ENCODE measurements around the gene SH2B3.
"Not testable (repeated sequence)": the region's sequence is repeated elsewhere in the genome, so short reads cannot be mapped to it uniquely, and the experiment has no call there.

Gene SH2B3

DNA sequence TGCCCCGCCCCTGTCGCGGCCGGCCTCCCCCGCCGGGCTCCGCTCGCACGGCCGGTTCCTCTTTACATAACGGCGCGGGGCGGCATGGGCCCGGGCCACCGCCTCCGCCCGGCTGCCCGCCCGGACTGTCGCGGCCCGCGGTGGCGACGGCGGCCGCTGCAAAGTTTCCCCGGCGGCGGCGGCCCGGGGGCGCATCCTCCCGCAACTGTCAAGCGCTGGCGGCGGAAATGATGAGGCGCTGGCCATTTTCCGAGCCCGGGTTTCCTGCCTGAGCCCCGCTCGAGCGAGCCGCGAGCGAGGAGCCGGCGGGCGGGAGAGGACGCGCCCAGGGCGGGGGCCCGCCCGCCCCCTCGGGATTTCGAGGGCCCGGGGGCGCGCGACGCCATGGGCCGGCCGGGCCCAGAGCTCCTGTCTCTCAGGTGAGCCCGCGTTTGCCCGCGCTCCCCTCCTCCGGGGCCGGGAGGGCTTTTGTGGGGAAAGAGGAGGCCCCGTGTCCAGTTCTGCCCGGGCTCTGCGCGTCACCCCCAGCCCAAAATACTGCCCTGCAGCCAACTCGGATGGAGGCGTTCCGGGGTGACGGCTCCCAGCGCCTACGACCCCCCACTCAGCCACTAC lies at the start of gene SH2B3:
Gene SH2B3, plus strand, starts transcription at position 65 of the 615 bp plus-strand sequence. CDS start 12,223 bp downstream, outside the sequence.
- DNase-seq = peak; percentile 83

DNA sequence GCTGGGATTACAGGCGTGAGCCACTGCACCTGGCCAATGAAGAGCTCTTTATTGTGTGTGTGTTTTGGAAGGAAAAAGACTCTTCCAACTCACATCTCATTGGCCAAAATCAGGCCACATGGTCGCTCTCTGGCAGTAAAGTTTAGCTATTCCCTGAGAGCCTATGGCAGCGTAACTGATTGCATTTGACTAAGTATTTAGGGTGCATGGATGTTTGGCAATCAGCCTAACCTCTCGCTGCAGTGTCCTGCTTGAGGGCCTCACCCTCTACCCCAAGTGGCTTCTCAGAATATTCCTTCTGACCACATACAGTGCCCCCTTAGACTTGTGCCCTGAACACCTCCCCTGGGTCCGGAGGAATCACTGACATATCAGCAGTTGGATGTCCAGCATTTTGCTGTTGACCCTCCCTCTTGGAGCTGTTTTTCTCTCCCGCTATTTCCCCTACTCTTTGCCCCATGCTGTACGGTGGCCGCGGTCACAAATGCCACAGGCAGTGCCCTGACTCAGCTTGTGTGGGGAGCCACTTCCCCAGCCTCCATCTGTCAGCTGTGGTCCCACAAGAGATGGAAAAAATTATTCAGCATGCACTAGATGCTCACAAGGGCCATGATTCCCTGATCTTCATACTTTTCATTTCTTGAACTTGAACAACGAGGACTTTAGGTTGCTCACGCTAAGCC lies 46.4 kb upstream of the SH2B3 start:
- DNase-seq = peak; percentile 73

DNA sequence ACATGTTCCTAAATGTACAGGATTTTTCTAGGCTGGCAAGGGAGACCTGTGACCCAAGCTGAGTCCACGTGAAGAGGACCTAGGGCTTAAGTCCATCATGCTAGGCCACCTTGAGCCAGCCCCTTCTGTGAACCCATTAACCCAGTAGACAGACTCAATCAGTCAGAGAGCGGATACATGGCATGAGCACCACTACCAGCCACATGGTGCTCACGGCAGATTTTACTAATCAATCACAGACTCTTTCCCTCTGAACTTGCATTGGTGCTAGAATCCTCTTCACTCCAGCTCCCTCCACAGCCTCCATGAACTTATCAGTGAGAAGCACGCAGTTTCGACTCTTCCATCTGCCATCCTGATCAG lies 45.8 kb upstream of the SH2B3 start:
- no peak for DNase-seq

DNA sequence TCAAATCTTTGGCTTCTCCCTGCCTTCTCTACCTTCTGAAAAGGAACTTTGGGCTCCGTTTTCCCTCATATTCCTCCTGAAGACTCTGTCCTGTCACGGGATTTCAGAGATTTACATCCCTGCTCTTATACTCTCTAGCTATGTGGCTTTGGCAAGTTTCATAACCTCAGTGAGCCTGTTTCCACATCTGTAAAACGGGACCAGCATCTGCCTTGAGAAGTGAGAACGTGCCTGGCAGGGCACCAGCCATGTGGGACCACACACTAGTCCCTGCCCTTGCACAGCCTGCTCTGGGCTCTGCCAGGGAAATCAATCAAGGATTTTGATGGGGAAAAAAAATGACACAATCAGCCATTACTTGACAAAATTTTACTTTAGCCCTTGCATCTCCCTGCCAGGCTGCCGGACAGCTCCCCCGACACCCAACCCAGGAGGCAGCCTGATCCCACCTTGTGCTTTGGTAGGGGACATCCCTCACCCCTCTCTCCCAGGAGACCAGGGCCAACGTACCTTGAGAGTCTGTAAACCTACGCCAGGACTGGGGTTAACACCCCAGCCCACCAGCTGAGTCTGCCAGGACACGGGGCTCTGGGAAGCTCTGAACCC lies 45.3 kb upstream of the SH2B3 start:
- no peak for DNase-seq

DNA sequence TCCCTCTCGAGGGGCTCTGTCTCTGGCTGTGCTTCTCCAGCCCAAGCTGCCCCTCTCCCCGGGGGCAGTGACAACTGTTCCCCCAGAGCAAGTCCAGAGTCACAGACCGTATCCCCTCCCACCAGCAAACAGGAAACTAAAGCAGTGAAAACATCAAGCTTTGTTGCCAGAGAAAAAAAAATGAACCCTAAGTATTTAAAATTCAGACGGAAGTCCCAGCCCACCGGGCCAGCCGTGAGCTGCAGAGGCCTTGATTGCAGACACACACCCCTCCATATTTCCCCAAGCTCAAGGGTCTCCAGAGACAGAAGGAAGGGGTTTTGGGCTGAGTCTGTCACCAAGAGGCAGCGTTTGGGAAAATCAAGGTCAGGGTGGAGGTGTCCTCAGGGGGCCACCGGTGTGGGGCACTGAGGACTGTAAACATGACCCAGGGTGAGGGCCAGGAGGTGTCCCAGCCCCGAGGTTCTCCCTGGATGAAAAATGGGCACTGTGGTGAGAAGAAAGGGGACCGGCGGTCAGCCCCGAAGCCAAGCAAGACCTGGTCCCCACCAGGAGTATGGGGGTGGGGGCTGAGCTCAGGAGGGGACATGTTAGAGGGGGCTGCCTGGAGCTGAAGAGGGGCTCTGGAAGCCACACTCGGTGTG lies 44.5 kb upstream of the SH2B3 start:
- DNase-seq = no peak

DNA sequence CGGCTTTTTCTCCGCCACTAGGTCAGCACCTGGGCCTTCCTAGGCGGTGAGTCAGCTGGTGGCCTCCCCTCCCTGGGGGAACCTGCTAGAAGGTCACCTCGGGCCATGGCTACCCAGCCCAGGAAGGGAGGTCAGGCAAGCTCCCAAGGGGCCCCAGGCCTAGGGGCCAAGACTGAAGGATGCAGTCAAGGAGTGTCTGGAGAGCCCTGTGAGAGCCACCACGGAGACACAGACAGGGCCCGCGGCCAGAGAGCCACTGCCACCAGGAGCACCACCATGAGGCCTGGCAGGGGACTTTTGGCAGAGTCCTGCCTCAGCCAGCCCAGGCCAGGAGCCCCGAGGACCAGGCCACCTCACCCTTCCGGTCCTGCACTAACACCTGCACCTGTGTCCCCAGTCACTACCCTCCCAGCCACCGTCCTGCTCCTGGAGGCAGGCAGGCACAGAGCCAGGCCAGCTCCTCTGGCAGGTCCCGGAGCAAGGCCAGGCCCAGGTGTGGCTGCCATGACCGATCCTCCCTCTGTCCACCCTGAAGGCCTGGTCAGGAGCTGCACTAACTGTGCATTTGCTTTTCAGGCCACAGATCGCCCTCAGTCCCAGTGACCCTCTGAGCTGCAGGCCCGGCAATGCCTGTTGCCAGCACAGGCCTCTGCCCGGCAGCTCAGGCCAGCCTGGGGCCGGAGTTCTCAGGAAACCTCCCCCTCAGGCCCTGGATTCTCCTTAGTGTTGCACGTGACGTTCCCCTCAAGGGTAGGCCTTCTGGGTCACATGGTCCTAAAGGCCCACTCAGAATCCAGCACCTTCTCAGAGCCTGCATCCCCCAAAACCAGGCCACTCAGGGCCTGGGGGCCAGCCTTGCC lies 43.8 kb upstream of the SH2B3 start:
- no peak for DNase-seq

DNA sequence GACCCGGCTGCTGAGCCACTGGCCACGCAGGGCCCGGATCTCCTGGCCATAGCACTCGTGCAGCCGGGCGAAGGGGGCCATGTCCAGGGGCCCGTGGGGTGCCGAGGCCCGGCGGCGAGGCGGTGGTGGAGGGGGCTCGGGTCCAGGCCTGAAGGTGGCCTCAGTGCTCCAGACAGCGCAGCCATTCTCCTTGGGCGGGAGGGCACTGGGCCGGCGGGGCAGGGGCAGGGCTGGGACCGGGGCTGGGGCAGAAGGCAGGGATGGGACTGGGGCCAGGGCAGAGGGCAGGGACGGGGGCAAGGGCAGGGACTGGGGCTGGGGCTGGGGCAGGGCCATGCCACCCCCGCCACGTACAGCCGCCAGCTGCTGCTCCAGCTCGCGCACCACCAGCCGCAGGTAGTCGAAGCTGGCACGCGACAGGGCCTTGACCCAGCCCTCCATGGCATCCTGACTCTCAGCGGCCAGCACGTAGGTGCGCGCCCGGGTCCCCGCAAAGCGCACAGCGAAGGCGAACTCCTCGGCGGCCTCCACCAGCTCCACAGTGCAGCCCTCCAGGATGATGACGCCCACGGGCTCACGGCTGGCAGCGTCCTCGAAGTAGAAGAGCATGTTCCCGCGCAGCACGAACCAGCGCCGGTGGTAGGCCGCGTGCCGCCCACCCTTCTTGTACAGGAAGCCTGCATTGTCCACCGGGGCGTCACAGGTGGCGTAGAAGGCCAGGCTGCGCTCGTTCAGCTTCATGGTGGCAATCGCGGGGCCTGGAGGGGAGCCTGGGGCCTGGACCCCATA lies 42.8 kb upstream of the SH2B3 start:
- no peak for DNase-seq

DNA sequence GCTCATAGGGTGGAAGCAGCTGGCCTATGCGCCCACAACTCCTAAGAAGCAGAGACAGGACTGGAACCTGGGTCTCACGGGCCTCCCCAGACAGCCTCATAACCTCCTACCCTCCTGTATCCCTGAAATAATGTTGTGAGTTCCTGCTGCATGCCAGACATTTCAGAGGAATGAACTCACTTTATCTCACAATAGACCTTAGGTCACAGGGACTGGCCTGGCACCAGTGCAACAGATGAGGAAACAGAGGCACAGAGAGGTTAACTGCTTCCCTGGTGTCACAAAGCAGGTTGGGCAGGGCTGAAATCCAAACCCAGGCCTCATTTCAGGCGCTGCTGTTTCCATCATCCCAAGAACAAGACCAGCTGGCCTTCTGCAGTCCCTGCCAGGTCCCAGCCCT lies 42.1 kb upstream of the SH2B3 start:
- DNase-seq = no peak

DNA sequence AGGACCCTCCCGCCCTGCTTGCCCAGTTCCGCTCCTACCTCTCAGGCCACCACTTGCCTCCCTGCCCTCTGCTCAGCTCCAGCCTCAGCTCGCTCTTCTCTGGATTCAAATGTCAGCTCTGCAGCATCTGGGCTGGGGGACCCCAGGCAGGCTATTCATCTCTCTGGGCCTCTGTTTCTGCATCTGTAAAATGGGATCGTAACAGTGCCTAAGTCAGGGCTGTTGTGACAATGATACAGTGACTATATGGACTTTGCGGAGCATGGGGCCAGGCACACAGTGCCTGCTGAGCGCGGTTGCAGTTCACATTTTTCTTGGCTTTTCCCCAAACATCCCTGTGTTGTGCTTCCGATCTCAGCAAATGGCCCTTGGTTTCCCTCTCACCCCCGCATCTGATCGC lies 39.6 kb upstream of the SH2B3 start:
- no peak for DNase-seq

DNA sequence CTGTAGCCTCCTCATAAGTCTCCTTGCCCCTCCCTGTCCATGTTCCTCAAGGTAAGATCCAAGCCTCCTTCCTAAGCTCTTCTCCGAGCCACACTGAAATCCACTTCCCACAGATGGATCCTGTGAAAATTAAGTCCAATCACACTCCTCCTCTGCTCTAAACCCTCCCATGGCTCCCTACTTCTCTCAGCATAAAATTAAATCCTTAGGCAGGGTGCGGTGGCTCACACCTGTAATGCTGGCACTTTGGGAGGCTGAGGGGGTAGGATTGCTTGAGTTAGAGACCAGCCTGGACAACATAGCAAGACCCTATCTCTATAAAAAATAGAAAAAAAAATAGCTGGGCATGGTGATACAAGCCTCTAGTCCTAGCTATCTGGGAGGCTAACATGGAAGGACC lies 39.1 kb upstream of the SH2B3 start:
- DNase-seq = no peak

DNA sequence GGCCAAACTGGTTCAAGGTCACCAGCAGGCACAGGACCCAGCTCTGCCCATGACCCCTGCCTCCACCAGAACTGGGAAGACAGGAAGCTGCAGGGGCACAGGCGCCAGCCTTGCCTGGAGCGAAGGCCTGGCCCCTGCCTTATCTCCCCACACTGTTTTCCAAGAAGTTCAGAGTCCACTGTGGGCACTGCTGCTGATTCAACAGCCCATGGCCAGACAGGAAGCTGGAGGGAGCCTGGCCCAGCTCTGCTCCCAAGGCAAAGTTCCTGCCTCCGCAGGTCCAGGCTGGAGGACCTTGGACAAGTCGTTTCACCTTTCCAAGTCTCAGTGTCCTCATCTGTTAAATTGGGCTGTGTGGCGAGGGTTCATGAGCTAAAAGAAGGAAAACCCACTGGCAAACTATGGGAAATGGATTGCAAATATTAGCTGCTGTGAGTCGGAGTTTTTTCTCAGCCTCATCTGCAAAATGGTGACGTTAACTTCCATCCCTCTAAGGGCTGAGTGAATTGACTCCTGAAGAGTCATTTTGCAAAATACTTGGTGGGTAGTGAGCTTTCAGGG lies 38.0 kb upstream of the SH2B3 start:
- no peak for DNase-seq

DNA sequence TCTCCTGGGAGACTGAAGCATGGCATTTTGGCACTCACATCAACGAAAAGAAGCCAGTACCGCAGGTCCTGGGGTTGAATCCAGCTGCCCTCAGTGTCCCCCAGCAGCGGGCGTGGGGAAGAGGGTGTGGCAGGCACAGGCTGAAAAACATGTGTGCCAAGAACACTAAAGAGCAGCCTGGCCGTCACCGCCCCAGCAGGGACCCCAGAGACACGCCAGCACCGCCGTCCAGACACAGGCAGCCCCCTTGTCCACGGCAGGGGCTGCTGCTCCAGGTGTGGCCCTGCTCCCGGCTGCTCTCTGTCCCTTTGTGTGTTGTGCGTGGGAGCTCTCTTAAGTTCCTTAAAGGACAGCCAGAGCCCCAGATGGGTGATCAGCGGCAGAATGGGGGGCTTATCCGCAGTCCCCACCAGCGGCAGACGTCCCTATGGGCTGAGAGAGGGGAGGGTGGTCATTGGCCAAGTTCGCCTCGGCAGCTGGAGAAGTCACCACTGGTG lies 37.4 kb upstream of the SH2B3 start:
- peak; percentile 20 for DNase-seq

DNA sequence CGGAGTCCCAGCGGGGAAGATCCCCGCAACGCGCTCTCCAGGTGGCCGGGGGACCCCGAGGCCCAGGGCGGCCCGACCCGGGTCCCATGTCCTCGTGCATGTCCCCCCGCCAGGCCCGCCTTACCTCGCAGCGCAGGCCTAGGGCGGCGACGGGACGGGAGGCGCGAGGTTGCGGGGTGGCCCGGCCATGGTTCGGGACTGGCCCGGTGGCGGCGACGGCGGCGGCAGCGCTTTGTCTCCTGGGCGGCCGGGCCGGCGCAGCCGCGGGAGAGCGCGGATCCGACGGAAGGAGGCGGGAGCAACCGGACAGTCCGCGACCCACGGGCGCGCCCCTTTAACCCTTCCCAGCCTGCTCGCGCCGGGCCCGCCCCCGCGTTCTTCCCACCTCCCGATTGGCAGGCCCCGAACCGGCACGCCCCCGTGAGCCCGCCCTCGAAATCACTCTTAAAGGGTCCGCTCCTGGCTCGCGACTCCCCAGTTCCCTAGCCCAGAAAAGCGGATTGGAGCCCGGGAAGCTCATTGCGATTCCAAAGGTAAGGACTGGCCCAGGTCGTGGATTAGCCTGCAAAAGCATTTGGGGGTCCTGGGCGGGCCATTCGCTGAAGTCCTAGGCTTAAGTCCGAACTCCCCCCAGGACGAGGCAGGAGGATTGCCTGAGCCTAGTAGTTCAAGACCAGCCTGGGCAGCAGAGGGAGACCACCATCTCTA lies 36.8 kb upstream of the SH2B3 start, which contains the start of gene PHETA1:
Gene PHETA1, minus strand, starts transcription at position 308 of the 708 bp plus-strand sequence. CDS start 5,668 bp downstream, outside the sequence.
- DNase-seq = peak; percentile 93

DNA sequence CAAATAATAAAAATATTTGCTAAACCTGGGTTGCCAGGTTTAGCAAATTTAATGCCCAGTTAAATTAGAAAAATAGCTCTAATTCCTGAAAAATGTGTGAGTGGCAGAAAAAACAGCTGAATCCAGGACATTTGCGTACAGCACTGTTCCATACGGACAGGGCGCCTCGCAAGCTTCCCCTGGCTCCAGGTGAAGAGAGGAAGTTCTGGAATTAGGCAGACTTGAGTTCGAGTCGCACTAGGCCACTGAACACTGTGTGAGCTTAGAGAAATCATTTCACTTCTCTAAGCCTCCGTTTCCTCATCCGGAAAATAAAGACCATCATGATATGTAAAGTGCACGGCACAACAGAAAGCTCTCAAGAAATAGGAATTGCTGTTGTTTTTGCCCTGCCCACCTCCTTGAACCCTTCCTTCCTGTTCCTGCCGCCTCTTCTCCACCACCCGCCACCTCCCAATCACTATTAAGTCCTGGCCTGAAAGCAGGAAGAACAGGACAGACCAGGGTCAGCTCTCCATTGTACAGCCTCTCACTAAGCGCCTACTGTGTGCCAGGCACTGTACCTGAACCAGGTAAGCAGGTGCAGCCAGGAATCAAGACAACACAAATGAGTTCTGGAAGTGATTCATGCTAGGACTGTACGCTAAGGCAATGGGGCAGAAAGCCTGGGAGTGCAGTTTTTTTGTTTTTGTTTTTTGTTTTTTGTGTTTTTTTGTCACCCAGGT lies 36.1 kb upstream of the SH2B3 start:
- no peak for DNase-seq

DNA sequence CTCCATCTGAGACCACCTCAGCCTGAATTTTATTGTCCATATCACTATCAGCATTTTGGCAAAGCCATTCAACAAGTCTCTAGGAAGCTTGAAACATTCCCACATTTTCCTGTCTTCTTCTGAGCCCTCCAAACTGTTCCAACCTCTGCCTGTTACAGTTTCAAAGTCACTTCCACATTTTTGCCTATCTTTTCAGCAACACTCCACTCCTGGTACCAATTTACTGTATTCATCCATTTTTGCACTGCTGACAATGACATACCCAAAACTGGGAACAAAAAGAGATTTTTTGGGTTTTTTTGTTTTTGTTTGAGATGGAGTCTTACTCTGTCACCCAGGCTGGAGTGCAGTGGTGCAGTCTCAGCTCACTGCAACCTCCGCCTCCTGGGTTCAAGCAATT lies 32.5 kb upstream of the SH2B3 start:
- not testable (repeated sequence) for DNase-seq

DNA sequence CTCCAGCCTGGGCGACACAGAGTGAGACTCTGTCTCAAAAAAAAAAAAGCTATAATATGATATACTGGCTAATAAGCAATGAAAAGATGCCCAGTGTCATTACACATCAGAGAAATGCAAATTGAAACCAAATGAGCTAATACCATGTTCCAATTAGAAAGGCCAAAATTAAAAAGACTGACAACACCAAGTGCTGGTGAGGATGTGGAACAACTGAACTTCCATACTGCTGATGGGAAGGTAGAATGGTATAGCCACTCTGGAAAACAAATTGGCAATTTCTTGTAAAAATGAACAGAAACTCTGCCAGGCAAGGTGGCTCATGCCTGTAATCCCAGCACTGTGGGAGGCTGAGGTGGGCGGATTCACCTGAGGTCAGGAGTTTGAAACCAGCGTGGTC lies 28.3 kb upstream of the SH2B3 start:
- peak; percentile 22 for DNase-seq

DNA sequence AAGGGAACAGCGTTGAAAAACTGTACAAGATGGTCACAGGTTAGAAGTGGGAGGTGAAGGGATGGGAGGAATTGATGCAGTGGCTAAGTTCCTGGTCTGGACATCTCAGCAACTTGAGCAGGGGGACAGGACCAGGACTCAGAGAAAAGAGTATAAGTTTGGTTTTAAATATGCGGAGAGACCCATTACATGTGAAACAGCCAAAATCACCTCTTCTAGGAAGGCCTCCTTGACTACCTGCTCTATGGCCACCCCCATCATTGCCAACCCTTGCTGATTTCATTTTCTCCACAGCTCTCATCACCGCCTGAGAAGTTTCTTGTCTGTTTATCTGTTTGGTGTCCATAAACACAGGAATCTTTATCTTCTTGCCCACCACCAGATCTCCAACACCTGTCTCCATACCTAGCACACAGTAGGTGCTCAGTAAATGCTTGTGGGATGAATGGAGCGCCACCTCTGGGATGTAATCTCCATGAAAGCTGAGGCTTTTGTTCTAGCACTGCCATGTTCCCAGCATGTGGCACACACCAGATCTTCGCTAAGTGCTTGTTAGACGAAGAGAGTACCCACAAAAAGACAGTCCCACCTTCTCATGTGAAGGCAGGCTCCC lies 25.7 kb upstream of the SH2B3 start:
- no peak for DNase-seq

DNA sequence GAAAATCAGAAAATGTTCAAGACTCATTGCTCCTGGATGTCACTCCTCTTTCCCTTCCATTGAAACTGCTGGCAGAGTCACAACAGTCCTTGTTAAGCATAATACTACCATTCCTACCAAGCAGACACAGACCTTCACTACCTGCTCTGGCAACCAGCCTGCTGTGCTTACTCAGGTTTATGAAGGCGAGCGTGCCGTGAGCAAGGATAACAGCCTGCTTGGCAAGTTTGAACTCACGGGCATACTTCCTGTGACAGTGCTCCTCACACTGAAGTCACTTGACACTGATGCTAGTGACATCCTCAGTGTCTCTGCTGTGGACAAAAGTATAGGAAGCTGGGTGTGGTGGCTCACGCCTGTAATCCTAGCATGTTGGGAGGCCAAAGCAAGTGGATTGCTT lies 21.1 kb upstream of the SH2B3 start:
- DNase-seq = no peak

DNA sequence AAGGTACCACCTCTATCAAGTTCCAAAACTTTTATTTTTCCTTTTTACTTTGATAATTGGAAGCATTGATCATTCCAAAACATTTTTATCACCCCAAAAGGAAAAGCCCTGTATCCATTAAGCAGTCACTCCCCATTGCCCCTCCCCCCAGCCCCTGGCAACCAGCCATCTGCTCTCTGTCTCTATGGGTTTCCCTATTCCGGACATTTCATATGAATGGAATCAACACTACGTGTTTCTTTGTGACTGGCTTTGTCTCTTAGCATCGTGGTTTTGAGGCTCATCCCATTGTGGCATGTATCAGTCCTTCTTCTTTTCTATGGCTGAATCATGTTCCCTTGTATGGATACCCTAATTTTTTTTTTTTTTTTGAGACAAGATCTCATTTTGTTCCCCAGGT lies 18.8 kb upstream of the SH2B3 start:
- DNase-seq = no peak

Measured in stimulated activated CD4-positive, alpha-beta T cell treated with anti-CD3 and anti-CD28 coated beads, Interleukin-15, amount 100 ng/mL, for 24 hours (primary cell).